Adrenal gland (tissue), 12 donors: Measurements from ENCODE around the gene CLEC2A. TPM values are rescaled to one million over a fixed set of nuclear protein-coding genes. Genes with fewer than 3 reads are reported as not detected.
A peak's percentile ranks its signal among the peaks of the same experiment; 100 is the strongest.
"Not testable (repeated sequence)": the region's sequence is repeated elsewhere in the genome, so short reads cannot be mapped to it uniquely, and the experiment has no call there.

Experiments
- DNase-seq, 7 donors: peaks; one replicate each; pipeline ENCODE4 v3.0.0-alpha.2; 2019 to 2020
- H3K27ac ChIP-seq, 5 donors: fragments of 200-600 bp; sonication (generic) in 4 of 5; 1 replicate in 3 of 5; 2 replicates in 2 of 5; pipeline versions ENCODE4 v1.5.1 to v1.8.0; 2016 to 2020; ENCODE audit warnings: mild to moderate bottlenecking in 1 of 5
- H3K27me3 ChIP-seq: fragments of 200-600 bp; 2 replicates; pipeline ENCODE4 v1.8.0; 2021
- H3K36me3 ChIP-seq, 2 donors: fragments of 200-600 bp; replicated peaks in 1 of 2; 1 replicate in 1 of 2; 2 replicates in 1 of 2; pipeline versions ENCODE4 v1.5.1 to v1.8.0; 2018 to 2022
- H3K4me1 ChIP-seq, 2 donors: fragments of 200-600 bp; replicated peaks in 1 of 2; 1 replicate in 1 of 2; 2 replicates in 1 of 2; pipeline versions ENCODE4 v1.5.1 to v1.8.0; 2018 to 2021
- H3K4me3 ChIP-seq, 4 donors: fragments of 200-600 bp; sonication (generic) in 3 of 4; one replicate each; pipeline ENCODE4 v1.5.1; 2016 to 2018
- H3K9me3 ChIP-seq, 3 donors: fragments of 200-600 bp; sonication (generic) in 1 of 3; replicated peaks in 1 of 3; 1 replicate in 2 of 3; 2 replicates in 1 of 3; pipeline versions ENCODE4 v1.5.1 to v1.8.0; 2016 to 2021
- CTCF ChIP-seq, 6 experiments: fragments of 450-650 bp in 4 of 6; fragments of 200-600 bp in 2 of 6; sonication (generic) in 1 of 6; IDR thresholded peaks; 1 replicate in 5 of 6; 2 replicates in 1 of 6; pipeline versions ENCODE4 v1.5.1 to v1.8.0; 2016 to 2021; ENCODE audit warnings: antibody characterized with exemption in 6 of 6, mild to moderate bottlenecking in 2 of 6, moderate library complexity in 1 of 6
- POLR2A ChIP-seq, 2 donors: fragments of 450-650 bp; IDR thresholded peaks; one replicate each; pipeline ENCODE4 v1.6.1; 2017; ENCODE audit warnings: antibody characterized with exemption in 2 of 2, mild to moderate bottlenecking in 2 of 2, moderate library complexity in 1 of 2
- WGBS, 4 donors: extraction: QIAGEN DNeasy Blood & Tissue Kit in 2 of 4; methylation state at CpG; one replicate each; pipeline versions ENCODE4 v1.1.5 to v1.1.7; 2013 to 2017; 5-methylcytosine and 5-hydroxymethylcytosine counted together
- intact Hi-C, 2 donors: fragments of 100-400 bp; cut with DNase I; formaldehyde crosslinking; loops; one replicate each; pipeline versions ENCODE4 v1.14.1 to v1.15.0; 2022 to 2023
- polyA plus RNA-seq, 3 donors: library from polyadenylated mRNA; stranded (reverse); fragments of 200-250 nt in 2 of 3; fragments of 350-450 nt in 1 of 3; fragmentation: Illumina TruSeq in 1 of 3; extraction: RNeasy Lipid Tissue Mini Kit (QIAGEN cat#74804) in 1 of 3; gene quantifications; one replicate each; pipeline ENCODE4 v1.2.3, GENCODE V29; 2013 to 2014
- total RNA-seq, 9 donors: library from RNA; depleted of rRNA in 4 of 9; stranded (reverse); fragments of >200 nt in 4 of 9; fragments of 120-200 nt in 1 of 9; fragmentation: NEBNext Ultra II Directional in 1 of 9; extraction: Animal tissue kit (Norgen Biotek cat#: 25700) in 1 of 9; gene quantifications; one replicate each; pipeline versions ENCODE4 v1.1.0 to v1.2.4, GENCODE V29; 2013 to 2023
- donor health status: healthy with polysubstance abuse.
- donor health status: Bipolar disorder and iron deficiency.
- donor health status: DM: yes; HTN: yes; CAD: no.
- donor health status: DM: no; HTN: no; CAD: no.
- donor health status: DM: no; HTN: no; CAD: no.
- donor health status: DM: yes; HTN: yes; CAD: no.

Gene CLEC2A
- total and polyA plus RNA-seq, 12 donors: not detected

- no peaks in the 10 kb centered on the region for H3K36me3 ChIP-seq
- WGBS, 4 donors: 69 to 76% (median 73%) methylated on average over 4 of the region's 4 CpGs
Observed at GRCh38 chr12:9880532-9881078, 51.6 kb downstream of the CLEC2A start.

GRCh38 chr12:9876120-9876519, 56.0 kb downstream of the CLEC2A start:
- H3K27me3 ChIP-seq, intact Hi-C loops, H3K9me3 ChIP-seq, H3K27ac ChIP-seq, H3K4me3 ChIP-seq, DNase-seq, H3K4me1 ChIP-seq, H3K36me3 ChIP-seq: not testable (repeated sequence)
- 93 to 100% (median 95%) methylated on average over 4 to 26 of the region's 26 CpGs; no CpG with 5 or more reads in 1 of the 4 donors for WGBS, 4 donors

More at GRCh38 chr12:9880532-9881078, 51.6 kb downstream of the CLEC2A start:
- Histone ChIP-seq H3K4me1 (no peaks in the 10 kb centered on the region), H3K27ac (no peak overlapping the region), H3K4me3 (no peak overlapping the region), H3K27me3 (no peaks in the 10 kb centered on the region), H3K9me3 (no peaks in the 10 kb centered on the region)
- TF ChIP-seq CTCF (IDR thresholded peaks at IDR 0.05): no peak
- TF ChIP-seq POLR2A (IDR thresholded peaks at IDR 0.05): no peak
- intact Hi-C loops: no loop called here
- DNase-seq: no peak

GRCh38 chr12:9872742-9873141, 59.4 kb downstream of the CLEC2A start:
- H3K27ac ChIP-seq: no peak overlapping the region
- no peaks in the 10 kb centered on the region for H3K27me3 ChIP-seq
- 80 to 91% (median 85%) methylated on average over 11 of the region's 11 CpGs for WGBS, 4 donors
- H3K9me3 ChIP-seq: no peaks in the 10 kb centered on the region
- TF ChIP-seq POLR2A (IDR thresholded peaks at IDR 0.05) (no peak), CTCF (IDR thresholded peaks at IDR 0.05) (no peak)
- DNase-seq: no peak
- intact Hi-C loops: no loop called here
- H3K36me3 ChIP-seq: no peaks in the 10 kb centered on the region
- H3K4me1 ChIP-seq: peaks cover 0 to 4% of the 10 kb centered on the region in 2 donors
- H3K4me3 ChIP-seq: no peak overlapping the region

- no peaks in the 10 kb centered on the region for H3K9me3 ChIP-seq
- DNase-seq: no peak
- 81 to 93% (median 85%) methylated on average over 3 of the region's 3 CpGs for WGBS, 4 donors
- intact Hi-C loops: no loop called here
- no peaks in the 10 kb centered on the region for H3K36me3 ChIP-seq
- no peaks in the 10 kb centered on the region for H3K27me3 ChIP-seq
- no peak for TF ChIP-seq CTCF (IDR thresholded peaks at IDR 0.05)
- TF ChIP-seq POLR2A (IDR thresholded peaks at IDR 0.05): no peak
- no peak overlapping the region for H3K4me3 ChIP-seq
- H3K27ac ChIP-seq: no peak overlapping the region
- peaks cover 0 to 4% of the 10 kb centered on the region in 2 donors for H3K4me1 ChIP-seq
Observed at GRCh38 chr12:9872162-9872561, 60.0 kb downstream of the CLEC2A start.

GRCh38 chr12:9870286-9870866, 61.8 kb downstream of the CLEC2A start:
- Histone ChIP-seq H3K27ac (peak overlapping the region; percentile 13 to 88 (median 22)), H3K27me3 (no peaks in the 10 kb centered on the region), H3K4me3 (peak overlapping the region in 2 of 4 donors; percentile 14 to 58), H3K4me1 (peaks cover 0 to 4% of the 10 kb centered on the region in 2 donors), H3K9me3 (no peaks in the 10 kb centered on the region), H3K36me3 (no peaks in the 10 kb centered on the region)
- DNase-seq: no peak
- 61 to 69% (median 65%) methylated on average over 2 of the region's 2 CpGs for WGBS, 4 donors
- intact Hi-C loops: no loop called here
- TF ChIP-seq CTCF (IDR thresholded peaks at IDR 0.05) (no peak), POLR2A (IDR thresholded peaks at IDR 0.05) (no peak)
